NCI-H2107 treated with DMSO at 0.1 percent for 48 hours (cell line): ENCODE measurements around the gene ORAI1.
A peak's percentile ranks its signal among the peaks of the same experiment; 100 is the strongest.
"Not testable (repeated sequence)": the region's sequence is repeated elsewhere in the genome, so short reads cannot be mapped to it uniquely, and the experiment has no call there.

Source experiments
- DNase-seq: peaks from one replicate; lab custom pipeline; 2025; ENCODE audit not compliant: unreplicated experiment; lab: John Stamatoyannopoulos, UW

ORAI1 gene

GRCh38 chr12:121602766-121603165 lies 23.6 kb upstream of the ORAI1 start:
- no peak for DNase-seq

- no peak for DNase-seq
These were observed 22.7 kb upstream of the ORAI1 start for GRCh38 chr12:121603581-121603980.

- no peak for DNase-seq
These were observed 18.0 kb upstream of the ORAI1 start for GRCh38 chr12:121608301-121608700.

- no peak for DNase-seq
These were observed 15.8 kb upstream of the ORAI1 start for GRCh38 chr12:121610239-121611149.

GRCh38 chr12:121611306-121611705 lies 15.0 kb upstream of the ORAI1 start:
- DNase-seq = no peak

GRCh38 chr12:121613462-121613861 lies 12.9 kb upstream of the ORAI1 start:
- no peak for DNase-seq

- DNase-seq = no peak
These were observed 11.4 kb upstream of the ORAI1 start for GRCh38 chr12:121614872-121615467.

- no peak for DNase-seq
These were observed 7.6 kb upstream of the ORAI1 start for GRCh38 chr12:121618659-121619233.

GRCh38 chr12:121620333-121620891 lies 5.9 kb upstream of the ORAI1 start:
- no peak for DNase-seq

GRCh38 chr12:121626853-121627640 lies 717 bp downstream of the ORAI1 start:
- peak; percentile 38 for DNase-seq

- no peak for DNase-seq
These were observed 1.7 kb downstream of the ORAI1 start for GRCh38 chr12:121628037-121628436.

GRCh38 chr12:121628536-121628935 lies 2.2 kb downstream of the ORAI1 start:
- no peak for DNase-seq

- no peak for DNase-seq
These were observed 4.5 kb downstream of the ORAI1 start for GRCh38 chr12:121630791-121631355.

GRCh38 chr12:121632069-121632970 lies 6.0 kb downstream of the ORAI1 start:
- DNase-seq = no peak

- DNase-seq = not testable (repeated sequence)
These were observed 7.5 kb downstream of the ORAI1 start for GRCh38 chr12:121633833-121634196.

- DNase-seq = no peak
These were observed 8.5 kb downstream of the ORAI1 start for GRCh38 chr12:121634836-121635235.

- DNase-seq = no peak
These were observed 11.0 kb downstream of the ORAI1 start for GRCh38 chr12:121637231-121637914.

GRCh38 chr12:121638298-121639202 lies 12.2 kb downstream of the ORAI1 start:
- DNase-seq = no peak
